Hepatic stellate cell (primary cell): ENCODE data around the gene SYTL3.
"Not testable (repeated sequence)": the region's sequence is repeated elsewhere in the genome, so short reads cannot be mapped to it uniquely, and the experiment has no call there.

ENCODE experiments used
- DNase-seq: peaks from one replicate; pipeline ENCODE4 v3.0.0; 2011; ENCODE audit warnings: low spot score

Gene SYTL3

GRCh38 chr6:158694913-158695312 lies 45.1 kb downstream of the SYTL3 start:
- DNase-seq: no peak

GRCh38 chr6:158697811-158698210 lies 48.0 kb downstream of the SYTL3 start:
- peak; percentile 77 for DNase-seq

GRCh38 chr6:158698931-158699330 lies 49.1 kb downstream of the SYTL3 start:
- DNase-seq: no peak

- not testable (repeated sequence) for DNase-seq
Observed at GRCh38 chr6:158701268-158701667, 51.4 kb downstream of the SYTL3 start.

- DNase-seq: no peak
Observed at GRCh38 chr6:158703111-158703836, 53.4 kb downstream of the SYTL3 start.

GRCh38 chr6:158703837-158704822 lies 54.3 kb downstream of the SYTL3 start:
- peak; percentile 87 for DNase-seq

- DNase-seq: no peak
Observed at GRCh38 chr6:158705386-158706126, 55.7 kb downstream of the SYTL3 start.

- peak; percentile 73 for DNase-seq
Observed at GRCh38 chr6:158706369-158706982, 56.6 kb downstream of the SYTL3 start.

GRCh38 chr6:158707120-158707820 lies 57.4 kb downstream of the SYTL3 start:
- peak; percentile 60 for DNase-seq

GRCh38 chr6:158707821-158708195 lies 58.0 kb downstream of the SYTL3 start:
- no peak for DNase-seq

- DNase-seq: peak; percentile 84
Observed at GRCh38 chr6:158708239-158708638, 58.4 kb downstream of the SYTL3 start.

- DNase-seq: no peak
Observed at GRCh38 chr6:158709809-158710208, 60.0 kb downstream of the SYTL3 start.

- DNase-seq: no peak
Observed at GRCh38 chr6:158711264-158711663, 61.4 kb downstream of the SYTL3 start.

- no peak for DNase-seq
Observed at GRCh38 chr6:158713469-158713868, 63.6 kb downstream of the SYTL3 start.

GRCh38 chr6:158714706-158715105 lies 64.9 kb downstream of the SYTL3 start:
- no peak for DNase-seq

GRCh38 chr6:158715330-158716311 lies 65.8 kb downstream of the SYTL3 start:
- no peak for DNase-seq

- no peak for DNase-seq
Observed at GRCh38 chr6:158717341-158718330, 67.8 kb downstream of the SYTL3 start.

GRCh38 chr6:158718461-158719046 lies 68.7 kb downstream of the SYTL3 start:
- DNase-seq: no peak
